Measurements from ENCODE around the gene PARD3B. TPM values are rescaled to one million over a fixed set of nuclear protein-coding genes. Genes with fewer than 3 reads are reported as not detected.

Gene PARD3B
- total RNA-seq, 1 experiment from 2014 or later = 10.1 TPM

- intact Hi-C loops (cut with micrococcal nuclease; ENCODE audit: unreplicated experiment) = no loop called here
- no TSS peak for BruUV-seq (replicated peaks)
- H3K9me3 Mint-ChIP-seq (ENCODE audit: low read depth, unreplicated experiment) = no peaks in the 10 kb centered on the region
- no peak overlapping the region for H3K27ac Mint-ChIP-seq (ENCODE audit: unreplicated experiment)
- no peak overlapping the region for H3K4me3 Mint-ChIP-seq (ENCODE audit: low read depth, unreplicated experiment)
- H3K36me3 Mint-ChIP-seq (ENCODE audit: insufficient read depth, unreplicated experiment) = no peaks in the 10 kb centered on the region
- H3K27me3 Mint-ChIP-seq (ENCODE audit: unreplicated experiment) = no peaks in the 10 kb centered on the region
- no peaks in the 10 kb centered on the region for H3K4me1 Mint-ChIP-seq (ENCODE audit: low read depth, unreplicated experiment)
- TF ChIP-seq CTCF (IDR thresholded peaks at IDR 0.05; ENCODE audit: unreplicated experiment) = no peak
- CTCF ChIA-PET = no interaction called here
- DNase-seq = no peak
These were observed 919.4 kb downstream of the PARD3B start for GRCh38 chr2:205464681-205465080.

- no TSS peak for BruUV-seq (replicated peaks)
- intact Hi-C loops (cut with micrococcal nuclease; ENCODE audit: unreplicated experiment) = no loop called here
- CTCF ChIA-PET = no interaction called here
- no peaks in the 10 kb centered on the region for H3K4me1 Mint-ChIP-seq (ENCODE audit: low read depth, unreplicated experiment)
- H3K36me3 Mint-ChIP-seq (ENCODE audit: insufficient read depth, unreplicated experiment) = no peaks in the 10 kb centered on the region
- no peak for DNase-seq
- TF ChIP-seq CTCF (IDR thresholded peaks at IDR 0.05; ENCODE audit: unreplicated experiment) = no peak
- H3K9me3 Mint-ChIP-seq (ENCODE audit: low read depth, unreplicated experiment) = no peaks in the 10 kb centered on the region
- H3K27ac Mint-ChIP-seq (ENCODE audit: unreplicated experiment) = no peak overlapping the region
- no peaks in the 10 kb centered on the region for H3K27me3 Mint-ChIP-seq (ENCODE audit: unreplicated experiment)
- no peak overlapping the region for H3K4me3 Mint-ChIP-seq (ENCODE audit: low read depth, unreplicated experiment)
These were observed 920.5 kb downstream of the PARD3B start for GRCh38 chr2:205465791-205466190.

- no peak overlapping the region for H3K27ac Mint-ChIP-seq (ENCODE audit: unreplicated experiment)
- DNase-seq = no peak
- CTCF ChIA-PET = no interaction called here
- no peaks in the 10 kb centered on the region for H3K36me3 Mint-ChIP-seq (ENCODE audit: insufficient read depth, unreplicated experiment)
- no peak for TF ChIP-seq CTCF (IDR thresholded peaks at IDR 0.05; ENCODE audit: unreplicated experiment)
- BruUV-seq (replicated peaks) = no TSS peak
- no peaks in the 10 kb centered on the region for H3K27me3 Mint-ChIP-seq (ENCODE audit: unreplicated experiment)
- no peaks in the 10 kb centered on the region for H3K9me3 Mint-ChIP-seq (ENCODE audit: low read depth, unreplicated experiment)
- H3K4me1 Mint-ChIP-seq (ENCODE audit: low read depth, unreplicated experiment) = no peaks in the 10 kb centered on the region
- intact Hi-C loops (cut with micrococcal nuclease; ENCODE audit: unreplicated experiment) = no loop called here
- no peak overlapping the region for H3K4me3 Mint-ChIP-seq (ENCODE audit: low read depth, unreplicated experiment)
These were observed 926.5 kb downstream of the PARD3B start for GRCh38 chr2:205471776-205472175.

GRCh38 chr2:205473791-205474190 is 928.5 kb downstream of the PARD3B start:
- BruUV-seq (replicated peaks) = no TSS peak

More at GRCh38 chr2:205473791-205474190, 928.5 kb downstream of the PARD3B start:
- TF ChIP-seq CTCF (IDR thresholded peaks at IDR 0.05; ENCODE audit: unreplicated experiment) = no peak
- no peak for DNase-seq
- CTCF ChIA-PET = no interaction called here
- no peaks in the 10 kb centered on the region for H3K9me3 Mint-ChIP-seq (ENCODE audit: low read depth, unreplicated experiment)
- H3K27me3 Mint-ChIP-seq (ENCODE audit: unreplicated experiment) = no peaks in the 10 kb centered on the region
- intact Hi-C loops (cut with micrococcal nuclease; ENCODE audit: unreplicated experiment) = no loop called here
- no peak overlapping the region for H3K27ac Mint-ChIP-seq (ENCODE audit: unreplicated experiment)
- no peaks in the 10 kb centered on the region for H3K4me1 Mint-ChIP-seq (ENCODE audit: low read depth, unreplicated experiment)
- H3K4me3 Mint-ChIP-seq (ENCODE audit: low read depth, unreplicated experiment) = no peak overlapping the region
- H3K36me3 Mint-ChIP-seq (ENCODE audit: insufficient read depth, unreplicated experiment) = no peaks in the 10 kb centered on the region
